Measurements from ENCODE around the gene CNN2. TPM values are rescaled to one million over a fixed set of nuclear protein-coding genes. Genes with fewer than 3 reads are reported as not detected.
A peak's percentile ranks its signal among the peaks of the same experiment; 100 is the strongest.

CNN2 gene
- total and polyA plus RNA-seq, 2 of the 4 experiments (the other 2 are of a cell fraction) = 272 to 395 TPM

GRCh38 chr19:1008268-1009040, 18.0 kb upstream of the CNN2 start:
- H2BK20ac ChIP-seq (ENCODE audit: low read depth, low read length) = no peak overlapping the region
- intact Hi-C loops (cut with micrococcal nuclease) (loop anchor here (2.0 kb wide), 1 partner anchor 232 kb away; the partner anchor contains the start of gene ATP5F1D), in situ Hi-C loops (cut with MboI; ENCODE audit: low sequenced_read_pairs) (no loop called here), dilution Hi-C loops (cut with HindIII; ENCODE audit: low sequenced_read_pairs, unreplicated experiment) (no loop called here)
- H4K91ac ChIP-seq (ENCODE audit: insufficient read depth, low read depth, low read length) = peak overlapping the region; percentile 1; the same call in 1 of the 2 replicates
- TF ChIP-seq, protein P1, sequence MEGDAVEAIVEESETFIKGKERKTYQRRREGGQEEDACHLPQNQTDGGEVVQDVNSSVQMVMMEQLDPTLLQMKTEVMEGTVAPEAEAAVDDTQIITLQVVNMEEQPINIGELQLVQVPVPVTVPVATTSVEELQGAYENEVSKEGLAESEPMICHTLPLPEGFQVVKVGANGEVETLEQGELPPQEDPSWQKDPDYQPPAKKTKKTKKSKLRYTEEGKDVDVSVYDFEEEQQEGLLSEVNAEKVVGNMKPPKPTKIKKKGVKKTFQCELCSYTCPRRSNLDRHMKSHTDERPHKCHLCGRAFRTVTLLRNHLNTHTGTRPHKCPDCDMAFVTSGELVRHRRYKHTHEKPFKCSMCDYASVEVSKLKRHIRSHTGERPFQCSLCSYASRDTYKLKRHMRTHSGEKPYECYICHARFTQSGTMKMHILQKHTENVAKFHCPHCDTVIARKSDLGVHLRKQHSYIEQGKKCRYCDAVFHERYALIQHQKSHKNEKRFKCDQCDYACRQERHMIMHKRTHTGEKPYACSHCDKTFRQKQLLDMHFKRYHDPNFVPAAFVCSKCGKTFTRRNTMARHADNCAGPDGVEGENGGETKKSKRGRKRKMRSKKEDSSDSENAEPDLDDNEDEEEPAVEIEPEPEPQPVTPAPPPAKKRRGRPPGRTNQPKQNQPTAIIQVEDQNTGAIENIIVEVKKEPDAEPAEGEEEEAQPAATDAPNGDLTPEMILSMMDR (conservative IDR thresholded peaks at IDR 0.05; ENCODE audit: low read depth, low read length) = no peak
- TF ChIP-seq MAZ (IDR thresholded peaks at IDR 0.05; ENCODE audit: borderline replicate concordance, low read depth, low read length) (no peak), FOS (IDR thresholded peaks at IDR 0.05; ENCODE audit: low read depth, low read length) (no peak), POLR2A (IDR thresholded peaks at IDR 0.05; ENCODE audit: low read depth, low read length) (no peak), RAD21 (IDR thresholded peaks at IDR 0.05; ENCODE audit: low read length) (no peak)
- H3K18ac ChIP-seq (ENCODE audit: low read depth, low read length) = no peak overlapping the region
- no peak overlapping the region for H3K4me3 ChIP-seq (ENCODE audit: insufficient read depth, low read depth, low read length)
- peak overlapping the region; percentile 77; the same call in 1 of the 2 replicates for H2BK120ac ChIP-seq (ENCODE audit: low read depth, low read length)
- no peak overlapping the region; the same call in 1 of the 2 replicates for H3K23ac ChIP-seq (ENCODE audit: low read depth, low read length)
- no peaks in the 10 kb centered on the region for H3K9me3 ChIP-seq (ENCODE audit: control insufficient read depth, insufficient read depth, low read length)
- H3K36me3 ChIP-seq (ENCODE audit: control insufficient read depth, insufficient read depth, low read length) = peaks cover 31% of the 10 kb centered on the region
- H3K9me1 ChIP-seq (ENCODE audit: insufficient read depth, low read length) = no peaks in the 10 kb centered on the region
- peak overlapping the region; percentile 56; the same call in 1 of the 2 replicates for H3K4ac ChIP-seq (ENCODE audit: low read depth, low read length)
- 94% methylated on average over 24 of the region's 45 CpGs; no CpG with 5 or more reads in 1 of the 2 experiments for WGBS, 2 experiments (ENCODE audit: extremely low coverage in 2 of 2, insufficient read length in 1 of 2)
- H2BK5ac ChIP-seq (ENCODE audit: low read depth, low read length, poor library complexity, severe bottlenecking) = peak overlapping the region; percentile 75
- H4K5ac ChIP-seq (ENCODE audit: low read depth, low read length) = no peak overlapping the region
- no peak overlapping the region for H3K56ac ChIP-seq (ENCODE audit: extremely low read depth, insufficient read depth, low read length)
- H2AK9ac ChIP-seq (replicated peaks; ENCODE audit: low read depth, low read length, poor library complexity) = peak overlapping the region; percentile 90
- no peak overlapping the region for H2AFZ ChIP-seq (replicated peaks; ENCODE audit: low read length, poor library complexity)
- 0 out of 2 replicates have a peak overlapping the region, but pooled peaks have one; percentile 5 for H3K14ac ChIP-seq (replicated peaks; ENCODE audit: low read depth, low read length)
- POLR2A ChIA-PET (ENCODE audit: unreplicated experiment) = no interaction called here
- CTCF ChIA-PET = interaction anchor here (0.6 kb wide), 1 partner anchor 56 kb away, joined by 4 read pairs; no protein-coding TSS in a partner anchor
- H4K8ac ChIP-seq (ENCODE audit: low read depth in 2 of 2, low read length in 2 of 2) = no peak overlapping the region
- ATAC-seq (ENCODE audit: low read depth) (no peak), DNase-seq (no peak)
- peaks cover 30% of the 10 kb centered on the region for H4K20me1 ChIP-seq (ENCODE audit: insufficient read depth, low read length)
- BruUV-seq (replicated peaks) = no TSS peak
- H3K9ac ChIP-seq (ENCODE audit: low read depth, low read length) = no peak overlapping the region
- no peaks in the 10 kb centered on the region for H3K27me3 ChIP-seq (ENCODE audit: control insufficient read depth, insufficient read depth, low read length)
- no peak overlapping the region; the same call in 1 of the 2 replicates for H3K4me2 ChIP-seq (ENCODE audit: low read depth, low read length)
- peak overlapping the region; percentile 81 for H3K27ac ChIP-seq (ENCODE audit: insufficient read depth, low read length)
- no peak overlapping the region; the same call in 2 of the 3 replicates for H2BK15ac ChIP-seq (ENCODE audit: low read depth, low read length)
- peaks cover 0 to 24% of the 10 kb centered on the region in 2 experiments; a peak in 3 of 4 replicates for H3K79me1 ChIP-seq (ENCODE audit: low read depth in 1 of 2, low read length in 2 of 2)
- H2AK5ac ChIP-seq (ENCODE audit: low read depth, low read length) = peak overlapping the region; percentile 28; the same call in 1 of the 2 replicates
- peaks cover 17% of the 10 kb centered on the region for H3K4me1 ChIP-seq (ENCODE audit: control insufficient read depth, insufficient read depth, low read length)
